Measurements from ENCODE around the gene ST8SIA6.

ST8SIA6 gene

GRCh38 chr10:17418249-17418648 lies 36.1 kb downstream of the ST8SIA6 start:
- no peak for TF ChIP-seq CTCF (IDR thresholded peaks at IDR 0.05; ENCODE audit: extremely low read depth, insufficient read depth, missing control alignments)
- no peak for DNase-seq (ENCODE audit: low spot score)
- in situ Hi-C loops (cut with MboI; ENCODE audit: low pct_unique_long_range_greater_than_20kb, low sequenced_read_pairs, unreplicated experiment), result no loop called here

- no peak for DNase-seq (ENCODE audit: low spot score)
- in situ Hi-C loops (cut with MboI; ENCODE audit: low pct_unique_long_range_greater_than_20kb, low sequenced_read_pairs, unreplicated experiment), result no loop called here
- no peak for TF ChIP-seq CTCF (IDR thresholded peaks at IDR 0.05; ENCODE audit: extremely low read depth, insufficient read depth, missing control alignments)
These were observed 37.8 kb downstream of the ST8SIA6 start for GRCh38 chr10:17416442-17417211.

- no peak for DNase-seq (ENCODE audit: low spot score)
- in situ Hi-C loops (cut with MboI; ENCODE audit: low pct_unique_long_range_greater_than_20kb, low sequenced_read_pairs, unreplicated experiment), result no loop called here
- no peak for TF ChIP-seq CTCF (IDR thresholded peaks at IDR 0.05; ENCODE audit: extremely low read depth, insufficient read depth, missing control alignments)
These were observed 39.2 kb downstream of the ST8SIA6 start for GRCh38 chr10:17415046-17415658.

GRCh38 chr10:17414484-17414883 lies 39.9 kb downstream of the ST8SIA6 start:
- no peak for TF ChIP-seq CTCF (IDR thresholded peaks at IDR 0.05; ENCODE audit: extremely low read depth, insufficient read depth, missing control alignments)
- DNase-seq (ENCODE audit: low spot score), result no peak
- in situ Hi-C loops (cut with MboI; ENCODE audit: low pct_unique_long_range_greater_than_20kb, low sequenced_read_pairs, unreplicated experiment), result no loop called here

GRCh38 chr10:17413876-17414275 lies 40.5 kb downstream of the ST8SIA6 start:
- TF ChIP-seq CTCF (IDR thresholded peaks at IDR 0.05; ENCODE audit: extremely low read depth, insufficient read depth, missing control alignments), result no peak
- DNase-seq (ENCODE audit: low spot score), result no peak
- in situ Hi-C loops (cut with MboI; ENCODE audit: low pct_unique_long_range_greater_than_20kb, low sequenced_read_pairs, unreplicated experiment), result no loop called here

- no peak for TF ChIP-seq CTCF (IDR thresholded peaks at IDR 0.05; ENCODE audit: extremely low read depth, insufficient read depth, missing control alignments)
- DNase-seq (ENCODE audit: low spot score), result no peak
- in situ Hi-C loops (cut with MboI; ENCODE audit: low pct_unique_long_range_greater_than_20kb, low sequenced_read_pairs, unreplicated experiment), result no loop called here
These were observed 42.1 kb downstream of the ST8SIA6 start for GRCh38 chr10:17412323-17412722.
